ENCODE results near the gene SLC35A2.

SLC35A2 gene

GRCh38 chrX:48917139-48918001, 5.9 kb upstream of the SLC35A2 start:
- peak overlapping the region; percentile 90 for H3K4me3 Mint-ChIP-seq
- H3K4me1 Mint-ChIP-seq: peaks cover 52% of the 10 kb centered on the region
- ATAC-seq: peak; percentile 41
- peaks cover 99% of the 10 kb centered on the region for H3K36me3 Mint-ChIP-seq
- H3K9me3 Mint-ChIP-seq: no peaks in the 10 kb centered on the region
- H3K27ac Mint-ChIP-seq: peak overlapping the region; percentile 99
- peak; percentile 72 to 91 for DNase-seq (ENCODE audit: low spot score in 2 of 2)

GRCh38 chrX:48914593-48915493, 3.4 kb upstream of the SLC35A2 start:
- DNase-seq (ENCODE audit: low spot score in 2 of 2): no peak
- Mint-ChIP-seq H3K4me3 (peak overlapping the region; percentile 90), H3K4me1 (peaks cover 57% of the 10 kb centered on the region), H3K9me3 (no peaks in the 10 kb centered on the region), H3K36me3 (peaks cover 100% of the 10 kb centered on the region), H3K27ac (peak overlapping the region; percentile 99)
- no peak for ATAC-seq

GRCh38 chrX:48913605-48914366, 2.3 kb upstream of the SLC35A2 start:
- DNase-seq (ENCODE audit: low spot score in 2 of 2) (no peak), ATAC-seq (no peak)
- Mint-ChIP-seq H3K27ac (peak overlapping the region; percentile 99), H3K9me3 (no peaks in the 10 kb centered on the region), H3K36me3 (peaks cover 100% of the 10 kb centered on the region), H3K4me1 (peaks cover 52% of the 10 kb centered on the region), H3K4me3 (peak overlapping the region; percentile 90)

- peak overlapping the region; percentile 90 for H3K4me3 Mint-ChIP-seq
- H3K27ac Mint-ChIP-seq: peak overlapping the region; percentile 99
- H3K4me1 Mint-ChIP-seq: peaks cover 42% of the 10 kb centered on the region
- peaks cover 98% of the 10 kb centered on the region for H3K36me3 Mint-ChIP-seq
- DNase-seq (ENCODE audit: low spot score in 2 of 2): no peak
- peak; percentile 6 for ATAC-seq
- no peaks in the 10 kb centered on the region for H3K9me3 Mint-ChIP-seq
Observed at GRCh38 chrX:48910926-48911411, 477 bp downstream of the SLC35A2 start.

GRCh38 chrX:48909703-48910294, 1.6 kb downstream of the SLC35A2 start:
- DNase-seq (ENCODE audit: low spot score in 2 of 2) (no peak), ATAC-seq (no peak)
- H3K9me3 Mint-ChIP-seq: no peaks in the 10 kb centered on the region
- H3K27ac Mint-ChIP-seq: peak overlapping the region; percentile 99
- H3K4me1 Mint-ChIP-seq: peaks cover 36% of the 10 kb centered on the region
- H3K36me3 Mint-ChIP-seq: peaks cover 97% of the 10 kb centered on the region
- no peak overlapping the region for H3K4me3 Mint-ChIP-seq

GRCh38 chrX:48908600-48908999, 2.8 kb downstream of the SLC35A2 start:
- Mint-ChIP-seq H3K9me3 (no peaks in the 10 kb centered on the region), H3K27ac (peak overlapping the region; percentile 99), H3K36me3 (peaks cover 97% of the 10 kb centered on the region), H3K4me1 (peaks cover 25% of the 10 kb centered on the region), H3K4me3 (no peak overlapping the region)
- ATAC-seq (no peak), DNase-seq (ENCODE audit: low spot score in 2 of 2) (no peak)

- DNase-seq (ENCODE audit: low spot score in 2 of 2): no peak
- peaks cover 97% of the 10 kb centered on the region for H3K36me3 Mint-ChIP-seq
- no peaks in the 10 kb centered on the region for H3K9me3 Mint-ChIP-seq
- no peak overlapping the region for H3K4me3 Mint-ChIP-seq
- ATAC-seq: no peak
- H3K27ac Mint-ChIP-seq: peak overlapping the region; percentile 17
- peaks cover 6% of the 10 kb centered on the region for H3K4me1 Mint-ChIP-seq
Observed at GRCh38 chrX:48905090-48905790, 6.2 kb downstream of the SLC35A2 start.

- Mint-ChIP-seq H3K36me3 (peaks cover 97% of the 10 kb centered on the region), H3K9me3 (no peaks in the 10 kb centered on the region), H3K4me3 (no peak overlapping the region), H3K4me1 (peaks cover 6% of the 10 kb centered on the region), H3K27ac (no peak overlapping the region)
- no peak for DNase-seq (ENCODE audit: low spot score in 2 of 2)
- ATAC-seq: no peak
Observed at GRCh38 chrX:48904626-48905025, 6.8 kb downstream of the SLC35A2 start.

- peaks cover 97% of the 10 kb centered on the region for H3K36me3 Mint-ChIP-seq
- H3K4me1 Mint-ChIP-seq: peaks cover 6% of the 10 kb centered on the region
- no peak overlapping the region for H3K4me3 Mint-ChIP-seq
- H3K27ac Mint-ChIP-seq: no peak overlapping the region
- ATAC-seq (no peak), DNase-seq (ENCODE audit: low spot score in 2 of 2) (no peak)
- H3K9me3 Mint-ChIP-seq: no peaks in the 10 kb centered on the region
Observed at GRCh38 chrX:48904180-48904579, 7.3 kb downstream of the SLC35A2 start.

- Mint-ChIP-seq H3K36me3 (peaks cover 97% of the 10 kb centered on the region), H3K4me1 (peaks cover 6% of the 10 kb centered on the region), H3K4me3 (no peak overlapping the region), H3K27ac (peak overlapping the region; percentile 52), H3K9me3 (no peaks in the 10 kb centered on the region)
- DNase-seq (ENCODE audit: low spot score in 2 of 2) (no peak), ATAC-seq (no peak)
Observed at GRCh38 chrX:48903290-48903689, 8.2 kb downstream of the SLC35A2 start.

- H3K4me3 Mint-ChIP-seq: no peak overlapping the region
Observed at GRCh38 chrX:48902776-48903175, 8.7 kb downstream of the SLC35A2 start.

GRCh38 chrX:48902135-48902534, 9.3 kb downstream of the SLC35A2 start:
- Mint-ChIP-seq H3K9me3 (no peaks in the 10 kb centered on the region), H3K4me1 (peaks cover 6% of the 10 kb centered on the region), H3K36me3 (peaks cover 96% of the 10 kb centered on the region), H3K4me3 (no peak overlapping the region), H3K27ac (no peak overlapping the region)
- no peak for ATAC-seq
- DNase-seq (ENCODE audit: low spot score in 2 of 2): no peak

More at GRCh38 chrX:48902776-48903175, 8.7 kb downstream of the SLC35A2 start:
- no peak for ATAC-seq
- Mint-ChIP-seq H3K36me3 (peaks cover 99% of the 10 kb centered on the region), H3K4me1 (peaks cover 6% of the 10 kb centered on the region), H3K9me3 (no peaks in the 10 kb centered on the region), H3K27ac (peak overlapping the region; percentile 52)
- DNase-seq (ENCODE audit: low spot score in 2 of 2): no peak

GRCh38 chrX:48901069-48901468, 10.4 kb downstream of the SLC35A2 start:
- Mint-ChIP-seq H3K27ac (peak overlapping the region; percentile 56), H3K9me3 (no peaks in the 10 kb centered on the region), H3K36me3 (peaks cover 85% of the 10 kb centered on the region), H3K4me3 (no peak overlapping the region), H3K4me1 (peaks cover 13% of the 10 kb centered on the region)
- DNase-seq (ENCODE audit: low spot score in 2 of 2) (no peak), ATAC-seq (no peak)

GRCh38 chrX:48899078-48899410, 12.4 kb downstream of the SLC35A2 start:
- Mint-ChIP-seq H3K4me1 (peaks cover 18% of the 10 kb centered on the region), H3K27ac (no peak overlapping the region), H3K9me3 (no peaks in the 10 kb centered on the region), H3K4me3 (peak overlapping the region; percentile 82), H3K36me3 (peaks cover 80% of the 10 kb centered on the region)
- DNase-seq (ENCODE audit: low spot score in 2 of 2) (no peak), ATAC-seq (no peak)
